Measurements from ENCODE around the gene CMTR1. TPM values are rescaled to one million over a fixed set of nuclear protein-coding genes. Genes with fewer than 3 reads are reported as not detected.
A peak's percentile ranks its signal among the peaks of the same experiment; 100 is the strongest.

CMTR1 gene
- total RNA-seq, 4 donors from 2014 or later = 35.1 to 49.2 (median 41.4) TPM

DNA sequence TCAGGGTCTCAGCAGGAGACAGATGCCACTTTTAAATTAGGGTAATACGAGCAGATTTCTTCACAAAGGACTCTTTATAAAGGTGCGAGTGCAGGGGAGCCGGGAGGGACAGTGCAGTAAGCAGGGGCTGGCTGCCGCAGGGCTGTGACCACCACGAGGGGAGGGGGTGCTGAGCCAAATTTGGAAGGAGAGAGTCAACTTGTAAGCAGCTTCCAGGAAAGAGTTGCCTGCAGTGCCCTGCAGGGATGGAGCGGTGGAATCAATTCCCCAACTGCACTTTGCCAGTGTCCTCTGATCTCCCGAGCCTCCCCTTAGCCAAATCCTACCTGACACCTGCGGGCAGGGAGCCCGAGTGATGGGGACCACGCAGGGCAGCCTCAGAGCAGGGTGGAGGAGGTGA lies 80.6 kb downstream of the CMTR1 start:
- WGBS, 2 donors (ENCODE audit: low coverage in 1 of 2) = 45 to 46% methylated on average over 6 to 7 of the region's 10 CpGs
- Histone ChIP-seq H3K27ac (no peak overlapping the region), H3K27me3 (peaks cover 35% of the 10 kb centered on the region), H3K4me3 (no peak overlapping the region), H3K36me3 (no peaks in the 10 kb centered on the region), H3K4me1 (peaks cover 0 to 16% (median 5%) of the 10 kb centered on the region in 3 donors), H3K9me3 (no peaks in the 10 kb centered on the region)
- TF ChIP-seq POLR2AphosphoS5 (IDR thresholded peaks at IDR 0.05) = no peak
- TF ChIP-seq EP300 (IDR thresholded peaks at IDR 0.05) = no peak
- TF ChIP-seq POLR2A (IDR thresholded peaks at IDR 0.05) = no peak
- TF ChIP-seq, protein P1, sequence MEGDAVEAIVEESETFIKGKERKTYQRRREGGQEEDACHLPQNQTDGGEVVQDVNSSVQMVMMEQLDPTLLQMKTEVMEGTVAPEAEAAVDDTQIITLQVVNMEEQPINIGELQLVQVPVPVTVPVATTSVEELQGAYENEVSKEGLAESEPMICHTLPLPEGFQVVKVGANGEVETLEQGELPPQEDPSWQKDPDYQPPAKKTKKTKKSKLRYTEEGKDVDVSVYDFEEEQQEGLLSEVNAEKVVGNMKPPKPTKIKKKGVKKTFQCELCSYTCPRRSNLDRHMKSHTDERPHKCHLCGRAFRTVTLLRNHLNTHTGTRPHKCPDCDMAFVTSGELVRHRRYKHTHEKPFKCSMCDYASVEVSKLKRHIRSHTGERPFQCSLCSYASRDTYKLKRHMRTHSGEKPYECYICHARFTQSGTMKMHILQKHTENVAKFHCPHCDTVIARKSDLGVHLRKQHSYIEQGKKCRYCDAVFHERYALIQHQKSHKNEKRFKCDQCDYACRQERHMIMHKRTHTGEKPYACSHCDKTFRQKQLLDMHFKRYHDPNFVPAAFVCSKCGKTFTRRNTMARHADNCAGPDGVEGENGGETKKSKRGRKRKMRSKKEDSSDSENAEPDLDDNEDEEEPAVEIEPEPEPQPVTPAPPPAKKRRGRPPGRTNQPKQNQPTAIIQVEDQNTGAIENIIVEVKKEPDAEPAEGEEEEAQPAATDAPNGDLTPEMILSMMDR (IDR thresholded peaks at IDR 0.05) = no peak
- ATAC-seq = no peak

DNA sequence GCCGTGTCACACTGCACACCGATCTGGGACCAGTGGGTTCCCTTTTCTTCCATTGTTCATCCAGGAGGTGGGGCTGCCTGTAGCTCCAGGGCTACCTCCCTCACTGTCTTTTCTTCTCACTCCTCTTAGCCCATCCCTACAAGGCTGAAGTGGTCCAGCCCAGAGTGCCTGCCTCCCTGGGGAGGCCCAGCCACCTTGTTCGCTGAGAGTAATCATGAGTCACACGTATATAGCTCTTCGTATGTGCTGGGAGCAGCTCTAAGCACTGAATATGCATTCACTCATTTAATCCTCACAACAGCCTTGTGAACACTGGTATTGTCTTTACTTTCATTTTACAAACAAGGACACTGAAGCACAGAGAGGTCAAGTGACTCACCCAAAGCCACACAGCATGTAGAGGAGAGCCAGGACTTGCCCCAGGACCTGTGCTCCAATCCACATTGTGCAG lies 81.3 kb downstream of the CMTR1 start:
- Histone ChIP-seq H3K9me3 (no peaks in the 10 kb centered on the region), H3K27me3 (peaks cover 35% of the 10 kb centered on the region), H3K4me3 (no peak overlapping the region), H3K4me1 (peaks cover 0 to 16% (median 5%) of the 10 kb centered on the region in 3 donors), H3K36me3 (no peaks in the 10 kb centered on the region), H3K27ac (no peak overlapping the region)
- WGBS, 2 donors (ENCODE audit: low coverage in 1 of 2) = 36% methylated on average over 2 of the region's 5 CpGs; no CpG with 5 or more reads in 1 of the 2 donors
- TF ChIP-seq POLR2AphosphoS5 (IDR thresholded peaks at IDR 0.05) (no peak), EP300 (IDR thresholded peaks at IDR 0.05) (no peak), POLR2A (IDR thresholded peaks at IDR 0.05) (no peak)
- TF ChIP-seq, protein P1 (IDR thresholded peaks at IDR 0.05) = no peak
- ATAC-seq = no peak

DNA sequence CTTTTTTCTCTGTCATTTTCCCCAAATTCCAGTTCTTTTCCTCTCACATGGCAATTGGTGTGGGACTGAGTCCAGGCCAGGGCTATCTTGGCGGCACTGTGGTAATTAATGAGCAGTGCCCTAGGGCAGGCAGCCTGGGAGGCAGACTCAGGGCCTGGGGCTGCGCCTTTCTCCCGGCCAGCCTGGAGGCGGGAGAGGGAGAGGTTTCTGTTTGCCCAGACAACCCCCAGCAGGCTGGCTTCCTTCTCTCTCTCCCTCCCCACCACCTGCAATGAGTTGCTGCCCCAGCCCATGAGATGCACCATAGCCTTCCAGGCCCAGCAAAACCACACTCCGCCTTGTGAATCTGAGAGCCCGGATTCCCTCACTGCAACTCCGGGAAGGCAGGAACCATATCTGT lies 81.8 kb downstream of the CMTR1 start:
- TF ChIP-seq, protein P1 (IDR thresholded peaks at IDR 0.05) = no peak
- TF ChIP-seq POLR2A (IDR thresholded peaks at IDR 0.05) (no peak), POLR2AphosphoS5 (IDR thresholded peaks at IDR 0.05) (no peak), EP300 (IDR thresholded peaks at IDR 0.05) (no peak)
- peaks cover 35% of the 10 kb centered on the region for H3K27me3 ChIP-seq
- H3K27ac ChIP-seq = no peak overlapping the region
- 87% methylated on average over 3 of the region's 7 CpGs; no CpG with 5 or more reads in 1 of the 2 donors for WGBS, 2 donors (ENCODE audit: low coverage in 1 of 2)
- H3K4me1 ChIP-seq = peaks cover 0 to 16% (median 5%) of the 10 kb centered on the region in 3 donors
- H3K9me3 ChIP-seq = no peaks in the 10 kb centered on the region
- H3K4me3 ChIP-seq = no peak overlapping the region
- no peak for ATAC-seq
- H3K36me3 ChIP-seq = no peaks in the 10 kb centered on the region

DNA sequence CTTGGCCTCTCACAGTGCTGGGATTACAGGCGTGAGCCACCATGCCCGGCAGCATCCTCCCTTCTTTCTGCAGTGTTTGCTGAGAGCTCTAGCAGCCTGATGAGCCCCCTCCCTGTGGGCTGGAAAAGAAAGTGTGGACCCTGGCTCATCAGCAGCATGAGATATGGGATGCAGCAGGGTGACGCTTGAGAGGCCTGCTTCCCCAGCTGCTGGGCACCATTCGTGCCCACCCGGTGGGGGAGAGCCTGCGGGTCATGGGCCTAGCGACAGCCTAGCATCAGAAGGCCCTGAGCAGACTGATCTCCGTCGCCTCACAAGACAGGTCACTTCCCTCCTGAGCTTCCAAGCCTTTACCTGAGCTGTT lies 82.7 kb downstream of the CMTR1 start:
- H3K9me3 ChIP-seq = no peaks in the 10 kb centered on the region
- peak overlapping the region in 3 of 4 donors; percentile 13 to 63 (median 43) for H3K27ac ChIP-seq
- peaks cover 37% of the 10 kb centered on the region for H3K27me3 ChIP-seq
- no peak for ATAC-seq
- TF ChIP-seq EP300 (IDR thresholded peaks at IDR 0.05) = no peak
- no peak for TF ChIP-seq POLR2A (IDR thresholded peaks at IDR 0.05)
- TF ChIP-seq, protein P1 (IDR thresholded peaks at IDR 0.05) = no peak
- no peak for TF ChIP-seq POLR2AphosphoS5 (IDR thresholded peaks at IDR 0.05)
- 62% methylated on average over 7 of the region's 9 CpGs; no CpG with 5 or more reads in 1 of the 2 donors for WGBS, 2 donors (ENCODE audit: low coverage in 1 of 2)
- peaks cover 0 to 16% (median 5%) of the 10 kb centered on the region in 3 donors for H3K4me1 ChIP-seq
- no peak overlapping the region for H3K4me3 ChIP-seq
- H3K36me3 ChIP-seq = no peaks in the 10 kb centered on the region
